Osteocyte (in vitro differentiated cells): ENCODE results near the gene ITPKB. TPM values are rescaled to one million over a fixed set of nuclear protein-coding genes. Genes with fewer than 3 reads are reported as not detected.

Experiments
- DNase-seq: peaks from one replicate; pipeline ENCODE4 v3.0.0; 2021; ENCODE audit warnings: mixed read lengths; ENCODE audit not compliant: unreplicated experiment; ENCODE audit errors: extremely low spot score
- H3K27ac Mint-ChIP-seq: one replicate; pipeline ENCODE4 v1.8.0; 2021; ENCODE audit warnings: mild to moderate bottlenecking, mixed read lengths; ENCODE audit not compliant: unreplicated experiment
- H3K27me3 Mint-ChIP-seq: one replicate; pipeline ENCODE4 v1.8.0; 2021; ENCODE audit warnings: mixed read lengths; ENCODE audit not compliant: unreplicated experiment
- H3K36me3 Mint-ChIP-seq: one replicate; pipeline ENCODE4 v1.8.0; 2021; ENCODE audit warnings: mixed read lengths; ENCODE audit not compliant: unreplicated experiment
- H3K4me1 Mint-ChIP-seq: one replicate; pipeline ENCODE4 v1.8.0; 2021; ENCODE audit warnings: mixed read lengths; ENCODE audit not compliant: unreplicated experiment
- H3K4me3 Mint-ChIP-seq: one replicate; pipeline ENCODE4 v1.8.0; 2021; ENCODE audit warnings: mild to moderate bottlenecking, moderate library complexity, mixed read lengths; ENCODE audit not compliant: unreplicated experiment
- H3K9me3 Mint-ChIP-seq: one replicate; pipeline ENCODE4 v1.8.0; 2021; ENCODE audit warnings: mixed read lengths; ENCODE audit not compliant: unreplicated experiment
- total RNA-seq: library from RNA; stranded (reverse); gene quantifications from 2 replicates; pipeline ENCODE4 v1.2.1, GENCODE V29; 2021
- TF ChIP-seq, protein P1 (sequence below): fragments of 200-600 bp; sonication (generic); IDR thresholded peaks from 2 replicates; pipeline ENCODE4 v1.5.0; 2021; ENCODE audit warnings: antibody characterized with exemption, mild to moderate bottlenecking, moderate library complexity

The ITPKB gene
- total RNA-seq, 1 donor from 2014 or later: 28.3 TPM

DNA sequence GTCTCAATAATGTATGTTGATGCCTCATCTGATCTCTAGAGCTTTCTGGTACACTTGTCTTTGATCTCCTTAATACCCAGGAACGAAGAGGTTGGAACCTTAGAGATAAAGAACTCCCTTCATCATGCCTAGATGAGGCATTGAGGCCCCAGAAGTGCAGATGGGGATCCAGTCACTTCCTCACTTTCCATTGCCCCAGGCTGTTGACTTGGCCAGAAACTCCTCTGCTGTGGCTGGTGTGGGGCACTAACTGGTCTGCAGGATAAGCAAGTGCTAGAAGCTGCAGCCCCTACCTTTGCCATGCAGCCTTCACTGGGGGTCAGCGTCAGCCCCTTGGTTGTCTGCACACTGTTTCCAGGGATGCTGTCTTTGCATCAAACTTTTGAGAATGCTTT, 140.6 kb downstream of the ITPKB start:
- no peak for DNase-seq
- Mint-ChIP-seq H3K4me1 (peaks cover 24% of the 10 kb centered on the region), H3K27me3 (peaks cover 37% of the 10 kb centered on the region), H3K36me3 (no peaks in the 10 kb centered on the region), H3K9me3 (peaks cover 7% of the 10 kb centered on the region), H3K4me3 (no peak overlapping the region), H3K27ac (no peak overlapping the region)
- TF ChIP-seq, protein P1, sequence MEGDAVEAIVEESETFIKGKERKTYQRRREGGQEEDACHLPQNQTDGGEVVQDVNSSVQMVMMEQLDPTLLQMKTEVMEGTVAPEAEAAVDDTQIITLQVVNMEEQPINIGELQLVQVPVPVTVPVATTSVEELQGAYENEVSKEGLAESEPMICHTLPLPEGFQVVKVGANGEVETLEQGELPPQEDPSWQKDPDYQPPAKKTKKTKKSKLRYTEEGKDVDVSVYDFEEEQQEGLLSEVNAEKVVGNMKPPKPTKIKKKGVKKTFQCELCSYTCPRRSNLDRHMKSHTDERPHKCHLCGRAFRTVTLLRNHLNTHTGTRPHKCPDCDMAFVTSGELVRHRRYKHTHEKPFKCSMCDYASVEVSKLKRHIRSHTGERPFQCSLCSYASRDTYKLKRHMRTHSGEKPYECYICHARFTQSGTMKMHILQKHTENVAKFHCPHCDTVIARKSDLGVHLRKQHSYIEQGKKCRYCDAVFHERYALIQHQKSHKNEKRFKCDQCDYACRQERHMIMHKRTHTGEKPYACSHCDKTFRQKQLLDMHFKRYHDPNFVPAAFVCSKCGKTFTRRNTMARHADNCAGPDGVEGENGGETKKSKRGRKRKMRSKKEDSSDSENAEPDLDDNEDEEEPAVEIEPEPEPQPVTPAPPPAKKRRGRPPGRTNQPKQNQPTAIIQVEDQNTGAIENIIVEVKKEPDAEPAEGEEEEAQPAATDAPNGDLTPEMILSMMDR: no peak

DNA sequence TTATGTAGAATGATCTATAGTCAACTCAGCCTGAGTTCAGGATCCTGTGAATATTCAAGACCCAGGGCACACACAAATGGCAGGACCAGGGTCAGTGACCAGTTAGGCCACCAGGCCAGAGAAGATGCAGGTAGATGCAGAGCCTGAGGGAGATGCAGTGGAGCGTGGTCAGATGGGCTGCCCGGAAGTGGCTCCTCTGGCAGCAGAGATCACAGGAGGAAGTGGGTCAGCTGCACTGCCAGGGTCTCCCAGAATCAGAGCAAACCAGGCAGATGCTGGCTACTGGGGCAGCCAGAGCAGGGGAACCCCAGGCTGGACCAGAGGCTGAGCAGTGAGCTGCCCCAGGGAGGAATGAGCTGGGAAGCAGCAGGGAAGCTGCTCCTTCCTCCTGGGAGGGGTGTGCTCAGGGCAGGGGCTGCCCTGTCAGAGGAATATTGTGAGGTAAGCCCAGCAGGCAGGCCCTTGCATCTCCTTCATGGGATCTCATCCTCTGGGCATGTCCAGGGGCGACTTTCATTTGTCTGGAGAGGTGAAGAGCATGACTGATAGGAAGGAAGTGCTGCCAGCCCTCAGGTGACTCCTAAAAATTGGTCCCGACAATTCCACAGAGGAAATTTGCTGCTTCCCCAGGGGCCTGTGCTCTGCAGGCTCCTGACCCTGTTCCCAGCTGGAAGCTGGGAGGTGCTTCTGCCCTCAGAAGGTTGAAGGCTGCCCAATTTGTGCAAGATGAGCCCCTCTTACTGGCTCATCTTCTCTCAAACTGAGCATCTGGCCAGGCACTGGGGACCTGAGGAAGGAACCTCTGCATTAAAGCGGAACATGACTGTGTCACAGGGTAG, 141.2 kb downstream of the ITPKB start:
- Mint-ChIP-seq H3K4me1 (peaks cover 18% of the 10 kb centered on the region), H3K27me3 (peaks cover 41% of the 10 kb centered on the region), H3K27ac (no peak overlapping the region), H3K9me3 (peaks cover 7% of the 10 kb centered on the region), H3K4me3 (no peak overlapping the region), H3K36me3 (no peaks in the 10 kb centered on the region)
- no peak for DNase-seq
- TF ChIP-seq, protein P1: no peak

DNA sequence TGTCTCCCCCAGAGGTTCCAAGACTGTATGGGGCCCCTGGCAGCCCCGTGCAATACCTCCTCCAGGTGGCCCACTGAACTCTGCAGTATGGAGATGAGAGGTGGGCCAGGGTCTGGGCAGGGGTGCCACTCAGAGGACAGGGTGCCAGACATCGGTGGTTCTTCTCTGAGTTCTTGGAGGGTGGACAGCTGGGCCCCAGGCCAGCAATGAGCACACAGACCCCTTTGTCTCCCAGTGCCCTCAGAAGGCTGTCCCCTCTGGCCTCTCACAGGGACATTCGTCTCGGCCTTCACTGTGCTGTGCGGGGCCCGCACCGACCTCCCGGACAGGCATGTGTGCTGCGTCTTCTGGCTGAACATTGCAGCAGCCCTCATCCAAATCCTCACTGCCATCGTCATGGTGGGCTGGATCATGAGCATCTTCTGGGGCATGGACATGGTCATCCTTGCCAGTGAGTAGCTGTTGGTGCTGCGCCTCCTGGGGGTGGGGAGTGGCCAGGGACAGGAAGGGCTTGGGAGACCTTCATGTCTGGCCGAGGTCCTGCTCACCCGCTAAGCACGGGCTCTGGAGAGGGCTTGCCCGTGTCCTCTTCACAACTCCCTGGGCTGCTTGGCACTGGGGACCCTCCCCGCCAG, 142.4 kb downstream of the ITPKB start:
- no peak overlapping the region for H3K27ac Mint-ChIP-seq
- peaks cover 41% of the 10 kb centered on the region for H3K27me3 Mint-ChIP-seq
- H3K4me1 Mint-ChIP-seq: peaks cover 6% of the 10 kb centered on the region
- DNase-seq: no peak
- H3K4me3 Mint-ChIP-seq: no peak overlapping the region
- TF ChIP-seq, protein P1: no peak
- H3K36me3 Mint-ChIP-seq: no peaks in the 10 kb centered on the region
- peaks cover 7% of the 10 kb centered on the region for H3K9me3 Mint-ChIP-seq

DNA sequence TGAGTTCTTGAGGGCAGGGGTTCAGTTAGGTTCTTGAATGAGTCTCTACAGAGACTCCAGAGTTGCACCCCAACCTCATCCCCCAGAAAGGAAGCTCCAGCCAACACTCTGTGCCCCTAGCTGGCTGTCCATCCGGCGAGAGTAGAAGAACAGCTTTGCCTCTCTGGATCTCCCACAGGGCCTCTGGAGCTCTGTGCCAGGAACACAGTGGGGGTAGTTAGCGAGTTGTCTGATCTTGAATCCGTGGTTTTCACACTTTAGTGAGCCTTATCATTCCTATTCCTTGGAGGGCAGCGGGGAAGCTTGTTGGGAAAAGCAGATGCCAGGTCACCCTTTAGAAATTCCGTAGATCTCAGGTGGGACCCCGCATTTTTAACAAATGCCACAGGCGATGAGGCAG, 145.5 kb downstream of the ITPKB start:
- H3K4me1 Mint-ChIP-seq: peaks cover 4% of the 10 kb centered on the region
- H3K36me3 Mint-ChIP-seq: no peaks in the 10 kb centered on the region
- TF ChIP-seq, protein P1: no peak
- no peak overlapping the region for H3K27ac Mint-ChIP-seq
- no peak overlapping the region for H3K4me3 Mint-ChIP-seq
- peaks cover 7% of the 10 kb centered on the region for H3K9me3 Mint-ChIP-seq
- H3K27me3 Mint-ChIP-seq: peaks cover 39% of the 10 kb centered on the region
- no peak for DNase-seq

DNA sequence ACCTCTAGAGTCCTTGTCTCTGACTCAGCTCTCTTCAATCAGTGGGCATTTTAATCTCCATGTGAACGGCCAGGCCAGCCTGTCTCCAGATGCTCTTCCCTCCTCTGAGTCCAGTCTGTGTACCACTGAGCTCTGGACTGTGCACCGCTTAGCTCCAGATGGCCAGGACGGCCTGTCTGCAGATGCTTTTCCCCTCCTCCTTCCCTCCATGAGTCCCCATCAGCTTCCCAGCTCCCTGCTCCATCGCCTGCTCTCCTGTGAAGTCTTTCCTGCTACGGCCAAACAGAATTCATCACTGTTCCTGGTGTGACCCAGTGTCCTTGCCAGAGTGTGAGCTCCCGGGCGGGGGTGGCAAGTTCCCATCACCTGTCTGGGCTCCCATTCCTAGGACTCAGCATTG, 148.5 kb downstream of the ITPKB start:
- Mint-ChIP-seq H3K36me3 (no peaks in the 10 kb centered on the region), H3K9me3 (peaks cover 4% of the 10 kb centered on the region), H3K4me3 (no peak overlapping the region), H3K4me1 (no peaks in the 10 kb centered on the region), H3K27me3 (peaks cover 34% of the 10 kb centered on the region), H3K27ac (no peak overlapping the region)
- TF ChIP-seq, protein P1: no peak
- DNase-seq: no peak
